WTC11 (cell line): ENCODE results near the gene C6orf141. TPM values are rescaled to one million over a fixed set of nuclear protein-coding genes. Genes with fewer than 3 reads are reported as not detected.

Source experiments
- ATAC-seq: fragments of 200-7000 bp; cut with Tn5 transposase; 2 replicates; pipeline ENCODE4 v1.10.0; 2021; ENCODE audit warnings: mild to moderate bottlenecking, moderate library complexity
- CTCF ChIA-PET: fragments of 300-600 bp; sonication (Branson Sonifier 250); formaldehyde crosslinking; loops from one replicate; lab custom pipeline; 2021; ENCODE audit warnings: antibody characterized with exemption; lab: Charles Lee
- POLR2A ChIA-PET: fragments of 350-600 bp; sonication (Branson Sonifier 250); formaldehyde crosslinking; loops from one replicate; lab custom pipeline; 2021; ENCODE audit warnings: antibody characterized with exemption; lab: Charles Lee
- DNase-seq: peaks from one replicate; pipeline ENCODE4 v3.0.0; 2021; ENCODE audit warnings: low spot score
- H3K27ac Mint-ChIP-seq: 2 replicates; pipeline ENCODE4 v1.8.0; 2021; ENCODE audit warnings: mixed read lengths
- H3K27me3 Mint-ChIP-seq: 2 replicates; pipeline ENCODE4 v1.8.0; 2021; ENCODE audit warnings: low read depth, mild to moderate bottlenecking, moderate library complexity, mixed read lengths
- H3K36me3 Mint-ChIP-seq: 2 replicates; pipeline ENCODE4 v1.8.0; 2021; ENCODE audit warnings: mixed read lengths
- H3K4me1 Mint-ChIP-seq: 2 replicates; pipeline ENCODE4 v1.8.0; 2022; ENCODE audit warnings: mixed read lengths
- H3K4me3 Mint-ChIP-seq: 2 replicates; pipeline ENCODE4 v1.8.0; 2021; ENCODE audit warnings: mild to moderate bottlenecking, moderate library complexity, mixed read lengths
- H3K9me3 Mint-ChIP-seq: 2 replicates; pipeline ENCODE4 v1.8.0; 2021; ENCODE audit warnings: mixed read lengths
- AFF4 ChIP-seq: sonication (generic); formaldehyde crosslinking; IDR thresholded peaks from 2 replicates; pipeline ENCODE4 v1.8.1; 2023; ENCODE audit warnings: mild to moderate bottlenecking, missing genetic modification reagents, borderline replicate concordance
- ATF1 ChIP-seq: sonication (generic); formaldehyde crosslinking; IDR thresholded peaks from 2 replicates; pipeline ENCODE4 v1.8.1; 2023; ENCODE audit warnings: mild to moderate bottlenecking, moderate library complexity, missing genetic modification reagents
- E2F1 ChIP-seq: sonication (generic); formaldehyde crosslinking; IDR thresholded peaks from 2 replicates; pipeline ENCODE4 v1.8.0; 2022; ENCODE audit warnings: mild to moderate bottlenecking, missing genetic modification reagents
- ERG ChIP-seq: fragments of 250-450 bp; sonication (Bioruptor Pico); IDR thresholded peaks from 2 replicates; pipeline ENCODE4 v1.8.0; 2021; ENCODE audit warnings: mild to moderate bottlenecking
- SMAD4 ChIP-seq: sonication (generic); formaldehyde crosslinking; IDR thresholded peaks from 2 replicates; pipeline ENCODE4 v1.8.0; 2022; ENCODE audit warnings: mild to moderate bottlenecking, missing genetic modification reagents
- ZNF532 ChIP-seq: fragments of 250-450 bp; sonication (Bioruptor Pico); IDR thresholded peaks from 2 replicates; pipeline ENCODE4 v1.9.0; 2021; ENCODE audit warnings: mild to moderate bottlenecking, borderline replicate concordance
- total RNA-seq: library from RNA; stranded (reverse); gene quantifications from 3 replicates; pipeline ENCODE4 v1.2.3, GENCODE V29; 2021
- TF ChIP-seq, protein P1 (sequence below): sonication (generic); formaldehyde crosslinking; IDR thresholded peaks from 2 replicates; pipeline ENCODE4 v1.8.1; 2022; ENCODE audit warnings: low read depth, missing genetic modification reagents, borderline replicate concordance
- TF ChIP-seq, protein P2 (sequence below): fragments of 250-450 bp; sonication (Bioruptor Pico); IDR thresholded peaks from 2 replicates; pipeline ENCODE4 v1.9.0; 2021; ENCODE audit warnings: moderate library complexity, mild to moderate bottlenecking, inconsistent platforms, borderline replicate concordance
- TF ChIP-seq, protein P3 (sequence below): sonication (generic); formaldehyde crosslinking; IDR thresholded peaks from 2 replicates; pipeline ENCODE4 v1.8.1; 2023; ENCODE audit warnings: mild to moderate bottlenecking, missing genetic modification reagents, moderate library complexity

C6orf141 gene
- total RNA-seq, 1 experiment from 2014 or later, result 14.4 TPM

DNA sequence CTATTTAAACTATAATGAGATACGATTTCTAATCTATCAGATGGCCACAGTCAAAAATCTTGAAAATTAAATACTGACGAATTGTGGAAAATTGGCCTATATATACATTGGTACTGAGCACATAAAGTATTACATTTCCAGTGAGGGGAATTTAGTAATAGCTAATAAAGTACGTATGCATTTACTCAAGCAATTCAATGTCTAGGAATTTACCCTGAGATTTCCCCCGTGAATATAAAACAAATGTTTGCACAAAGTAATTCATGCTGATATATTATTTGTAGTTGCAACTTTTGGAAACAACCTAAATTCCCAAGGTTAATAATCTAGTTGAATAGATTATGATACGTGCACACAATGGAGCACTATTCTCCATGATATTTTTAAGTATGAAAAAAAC lies 14.7 kb upstream of the C6orf141 start (continued):
- TF ChIP-seq, protein P1, sequence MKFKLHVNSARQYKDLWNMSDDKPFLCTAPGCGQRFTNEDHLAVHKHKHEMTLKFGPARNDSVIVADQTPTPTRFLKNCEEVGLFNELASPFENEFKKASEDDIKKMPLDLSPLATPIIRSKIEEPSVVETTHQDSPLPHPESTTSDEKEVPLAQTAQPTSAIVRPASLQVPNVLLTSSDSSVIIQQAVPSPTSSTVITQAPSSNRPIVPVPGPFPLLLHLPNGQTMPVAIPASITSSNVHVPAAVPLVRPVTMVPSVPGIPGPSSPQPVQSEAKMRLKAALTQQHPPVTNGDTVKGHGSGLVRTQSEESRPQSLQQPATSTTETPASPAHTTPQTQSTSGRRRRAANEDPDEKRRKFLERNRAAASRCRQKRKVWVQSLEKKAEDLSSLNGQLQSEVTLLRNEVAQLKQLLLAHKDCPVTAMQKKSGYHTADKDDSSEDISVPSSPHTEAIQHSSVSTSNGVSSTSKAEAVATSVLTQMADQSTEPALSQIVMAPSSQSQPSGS (CRISPR knock-in tag), result no peak
- TF ChIP-seq, protein P2, sequence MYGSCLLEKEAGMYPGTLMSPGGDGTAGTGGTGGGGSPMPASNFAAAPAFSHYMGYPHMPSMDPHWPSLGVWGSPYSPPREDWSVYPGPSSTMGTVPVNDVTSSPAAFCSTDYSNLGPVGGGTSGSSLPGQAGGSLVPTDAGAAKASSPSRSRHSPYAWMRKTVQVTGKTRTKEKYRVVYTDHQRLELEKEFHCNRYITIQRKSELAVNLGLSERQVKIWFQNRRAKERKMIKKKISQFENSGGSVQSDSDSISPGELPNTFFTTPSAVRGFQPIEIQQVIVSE, result no peak
- TF ChIP-seq, protein P3, sequence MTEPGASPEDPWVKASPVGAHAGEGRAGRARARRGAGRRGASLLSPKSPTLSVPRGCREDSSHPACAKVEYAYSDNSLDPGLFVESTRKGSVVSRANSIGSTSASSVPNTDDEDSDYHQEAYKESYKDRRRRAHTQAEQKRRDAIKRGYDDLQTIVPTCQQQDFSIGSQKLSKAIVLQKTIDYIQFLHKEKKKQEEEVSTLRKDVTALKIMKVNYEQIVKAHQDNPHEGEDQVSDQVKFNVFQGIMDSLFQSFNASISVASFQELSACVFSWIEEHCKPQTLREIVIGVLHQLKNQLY (CRISPR knock-in tag), result no peak
- no peak for TF ChIP-seq E2F1 (CRISPR knock-in tag)

DNA sequence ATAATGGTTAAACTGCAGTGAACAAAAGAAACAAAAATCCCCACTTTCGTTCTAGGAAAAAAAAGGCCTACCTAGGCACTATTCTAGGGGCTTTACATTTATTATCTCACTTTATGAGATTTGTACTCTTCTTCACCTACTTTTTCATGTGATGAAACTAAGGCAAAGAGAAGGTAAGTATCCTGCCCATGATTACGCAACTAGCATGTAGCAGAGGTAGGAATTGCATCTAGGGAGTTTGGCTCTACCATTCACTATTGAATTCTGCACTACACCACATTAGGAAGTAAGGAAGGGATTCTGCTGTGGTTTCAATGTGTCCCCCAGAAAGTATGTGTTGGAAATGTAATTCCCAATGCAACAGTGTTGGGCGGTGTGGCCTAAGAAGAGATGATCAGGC lies 11.4 kb upstream of the C6orf141 start:
- Mint-ChIP-seq H3K4me3 (no peak overlapping the region), H3K4me1 (peaks cover 7% of the 10 kb centered on the region; the same call in 1 of the 2 replicates), H3K27me3 (no peaks in the 10 kb centered on the region), H3K36me3 (no peaks in the 10 kb centered on the region), H3K27ac (no peak overlapping the region), H3K9me3 (no peaks in the 10 kb centered on the region)
- no peak for ATAC-seq
- ChIA-PET POLR2A (no interaction called here), CTCF (no interaction called here)
- TF ChIP-seq ERG (CRISPR knock-in tag) (no peak), SMAD4 (CRISPR knock-in tag) (no peak), AFF4 (CRISPR knock-in tag) (no peak), ATF1 (CRISPR knock-in tag) (no peak), ZNF532 (CRISPR knock-in tag) (no peak)
- DNase-seq, result no peak
